ENCODE measurements around the gene GNA14.
"Not testable (repeated sequence)": the region's sequence is repeated elsewhere in the genome, so short reads cannot be mapped to it uniquely, and the experiment has no call there.

- not testable (repeated sequence) for TF ChIP-seq CTCF, POLR2A (IDR thresholded peaks at IDR 0.05)
Observed at GRCh38 chr9:77690119-77690518, 42.0 kb upstream of the GNA14 start.

Data from Peyer's patch (tissue), 4 donors.